HCT116 (cell line): Measurements from ENCODE around the gene DHX36.

Source experiments
- ATF3 ChIP-seq: IDR thresholded peaks from 2 replicates; pipeline ENCODE4 v1.6.1; 2012
- CTCF ChIP-seq, 3 experiments: fragments of 200-600 bp in 1 of 3; sonication (generic) in 1 of 3; IDR thresholded peaks in 2 of 3; conservative IDR thresholded peaks in 1 of 3; 2 replicates each; pipeline ENCODE4 v1.5.1; 2012 to 2017; ENCODE audit warnings: low read depth in 2 of 3, low read length in 2 of 3, antibody characterized with exemption in 1 of 3, borderline replicate concordance in 1 of 3, control low read depth in 1 of 3, mild to moderate bottlenecking in 1 of 3, mixed read lengths in 1 of 3, mixed run types in 1 of 3, moderate library complexity in 1 of 3; ENCODE audit not compliant: insufficient read depth in 1 of 3
- ELF1 ChIP-seq: IDR thresholded peaks from 2 replicates; pipeline ENCODE4 v1.6.1; 2012; ENCODE audit warnings: low read depth, borderline replicate concordance
- EZH2 ChIP-seq: fragments of 200-600 bp; sonication (generic); IDR thresholded peaks from 2 replicates; pipeline ENCODE4 v1.6.1; 2017; ENCODE audit warnings: antibody characterized with exemption, mixed run types
- EZH2phosphoT487 ChIP-seq: fragments of 200-600 bp; IDR thresholded peaks from 2 replicates; pipeline ENCODE4 v1.6.1; 2018; ENCODE audit warnings: antibody characterized with exemption, borderline replicate concordance
- MAX ChIP-seq: IDR thresholded peaks from 2 replicates; pipeline ENCODE4 v1.6.1; 2012
- POLR2A ChIP-seq: IDR thresholded peaks from 2 replicates; pipeline ENCODE4 v1.7.0; 2011; ENCODE audit warnings: borderline replicate concordance; ENCODE audit not compliant: insufficient read depth, insufficient read length; ENCODE audit errors: extremely low read depth
- POLR2AphosphoS5 ChIP-seq: IDR thresholded peaks from 2 replicates; pipeline ENCODE4 v1.6.1; 2011; ENCODE audit warnings: mild to moderate bottlenecking, low read depth, low read length, moderate library complexity
- REST ChIP-seq: IDR thresholded peaks from 2 replicates; pipeline ENCODE4 v1.6.1; 2012; ENCODE audit warnings: low read depth
- SIN3A ChIP-seq: IDR thresholded peaks from 2 replicates; pipeline ENCODE4 v1.6.1; 2012; ENCODE audit warnings: low read depth
- SP1 ChIP-seq: IDR thresholded peaks from 2 replicates; pipeline ENCODE4 v1.6.1; 2012; ENCODE audit warnings: low read depth
- TCF7L2 ChIP-seq: IDR thresholded peaks from 2 replicates; pipeline ENCODE4 v1.7.0; 2011; ENCODE audit warnings: borderline replicate concordance, inconsistent platforms; ENCODE audit not compliant: insufficient read depth, insufficient read length; ENCODE audit errors: extremely low read depth
- ZBTB33 ChIP-seq: IDR thresholded peaks from 2 replicates; pipeline ENCODE4 v1.6.1; 2011; ENCODE audit warnings: mild to moderate bottlenecking, low read length, moderate library complexity; ENCODE audit not compliant: insufficient replicate concordance; ENCODE audit errors: extremely low read depth

- TF ChIP-seq CTCF (IDR thresholded peaks at IDR 0.05 in 2 of 3, conservative IDR thresholded peaks at IDR 0.05 in 1 of 3; ENCODE audit: borderline replicate concordance in 1 of 3, insufficient read depth in 1 of 3, low read depth in 2 of 3, low read length in 2 of 3): no peak
- no peak for TF ChIP-seq REST
- no peak for TF ChIP-seq TCF7L2
- TF ChIP-seq SP1: no peak
- TF ChIP-seq ELF1: no peak
- no peak for TF ChIP-seq MAX
- no peak for TF ChIP-seq EZH2phosphoT487
- no peak for TF ChIP-seq POLR2A
- TF ChIP-seq POLR2AphosphoS5: no peak
- TF ChIP-seq ZBTB33: no peak
- TF ChIP-seq EZH2: no peak
- TF ChIP-seq SIN3A: no peak
- TF ChIP-seq ATF3: no peak
Observed at GRCh38 chr3:154227531-154227930, 96.8 kb downstream of the DHX36 start.
